NCI-H345 (cell line): ENCODE measurements around the gene ARAP1.
"Not testable (repeated sequence)": the region's sequence is repeated elsewhere in the genome, so short reads cannot be mapped to it uniquely, and the experiment has no call there.

Experiments
- DNase-seq: peaks from one replicate; lab custom pipeline; 2025; lab: John Stamatoyannopoulos, UW

Gene ARAP1

GRCh38 chr11:72752088-72752914 is at the start of gene ARAP1:
ARAP1 (minus strand) TSS chr11:72752408; CDS start chr11:72727128, 25,280 bp downstream.
- DNase-seq = peak; percentile 71

- DNase-seq = no peak
Observed at GRCh38 chr11:72799441-72799840, 47.2 kb upstream of the ARAP1 start.

- no peak for DNase-seq
Observed at GRCh38 chr11:72798361-72798760, 46.2 kb upstream of the ARAP1 start.

GRCh38 chr11:72793425-72794367 is 41.5 kb upstream of the ARAP1 start, which contains the start of gene STARD10:
STARD10 (minus strand) TSS chr11:72794047; CDS start chr11:72781181, 12,866 bp downstream.
- peak; percentile 95 for DNase-seq

- no peak for DNase-seq
Observed at GRCh38 chr11:72793076-72793424, 40.8 kb upstream of the ARAP1 start.

- DNase-seq = no peak
Observed at GRCh38 chr11:72792437-72793021, 40.3 kb upstream of the ARAP1 start.

- not testable (repeated sequence) for DNase-seq
Observed at GRCh38 chr11:72791228-72791627, 39.0 kb upstream of the ARAP1 start.

- no peak for DNase-seq
Observed at GRCh38 chr11:72789493-72790131, 37.4 kb upstream of the ARAP1 start.

GRCh38 chr11:72788241-72788640 is 36.0 kb upstream of the ARAP1 start:
- DNase-seq = no peak

GRCh38 chr11:72787216-72788104 is 35.3 kb upstream of the ARAP1 start:
- peak; percentile 53 for DNase-seq

- peak; percentile 90 for DNase-seq
Observed at GRCh38 chr11:72786305-72787215, 34.4 kb upstream of the ARAP1 start.

- no peak for DNase-seq
Observed at GRCh38 chr11:72784662-72785061, 32.5 kb upstream of the ARAP1 start.

- DNase-seq = no peak
Observed at GRCh38 chr11:72783144-72783905, 31.1 kb upstream of the ARAP1 start.

- peak; percentile 76 for DNase-seq
Observed at GRCh38 chr11:72782081-72782920, 30.1 kb upstream of the ARAP1 start.

- DNase-seq = peak; percentile 61
Observed at GRCh38 chr11:72781313-72782080, 29.3 kb upstream of the ARAP1 start.

- DNase-seq = no peak
Observed at GRCh38 chr11:72781063-72781312, 28.8 kb upstream of the ARAP1 start.

- no peak for DNase-seq
Observed at GRCh38 chr11:72780296-72781062, 28.3 kb upstream of the ARAP1 start.
